ENCODE measurements around the gene BDH1.

BDH1 gene

GRCh38 chr3:197494366-197495058, 61.3 kb downstream of the BDH1 start:
- DNase-seq (ENCODE audit: extremely low spot score): no peak
- CTCF ChIA-PET: no interaction called here
- no peak for TF ChIP-seq CTCF (IDR thresholded peaks at IDR 0.05; ENCODE audit: control extremely low read depth, extremely low read depth, low read depth, missing control alignments)
- POLR2A ChIA-PET: no interaction called here

GRCh38 chr3:197493049-197493448, 62.7 kb downstream of the BDH1 start:
- CTCF ChIA-PET: no interaction called here
- DNase-seq (ENCODE audit: extremely low spot score): no peak
- POLR2A ChIA-PET: no interaction called here
- no peak for TF ChIP-seq CTCF (IDR thresholded peaks at IDR 0.05; ENCODE audit: control extremely low read depth, extremely low read depth, low read depth, missing control alignments)

GRCh38 chr3:197491923-197492664, 63.7 kb downstream of the BDH1 start:
- DNase-seq (ENCODE audit: extremely low spot score): no peak
- no peak for TF ChIP-seq CTCF (IDR thresholded peaks at IDR 0.05; ENCODE audit: control extremely low read depth, extremely low read depth, low read depth, missing control alignments)
- CTCF ChIA-PET: interaction anchor here (0.8 kb wide), 1 partner anchor 9 kb away, joined by 3 read pairs; no protein-coding TSS in a partner anchor
- POLR2A ChIA-PET: no interaction called here

- TF ChIP-seq CTCF (IDR thresholded peaks at IDR 0.05; ENCODE audit: control extremely low read depth, extremely low read depth, low read depth, missing control alignments): no peak
- ChIA-PET POLR2A (no interaction called here), CTCF (no interaction called here)
- no peak for DNase-seq (ENCODE audit: extremely low spot score)
Observed at GRCh38 chr3:197491478-197491877, 64.3 kb downstream of the BDH1 start.

- POLR2A ChIA-PET: no interaction called here
Observed at GRCh38 chr3:197490098-197491058, 65.4 kb downstream of the BDH1 start.

More at GRCh38 chr3:197490098-197491058, 65.4 kb downstream of the BDH1 start:
- CTCF ChIA-PET: no interaction called here
- DNase-seq (ENCODE audit: extremely low spot score): no peak
- TF ChIP-seq CTCF (IDR thresholded peaks at IDR 0.05; ENCODE audit: control extremely low read depth, extremely low read depth, low read depth, missing control alignments): no peak

Measured in GM10248 (cell line).